NOMO-1 treated with dmso at 0.1 percent for 144 hours (cell line): ENCODE data around the gene ZIC4.
A peak's percentile ranks its signal among the peaks of the same experiment; 100 is the strongest.

Experiments used
- DNase-seq: peaks from one replicate; lab custom pipeline; 2025; ENCODE audit not compliant: unreplicated experiment; lab: John Stamatoyannopoulos, UW

Gene ZIC4

DNA sequence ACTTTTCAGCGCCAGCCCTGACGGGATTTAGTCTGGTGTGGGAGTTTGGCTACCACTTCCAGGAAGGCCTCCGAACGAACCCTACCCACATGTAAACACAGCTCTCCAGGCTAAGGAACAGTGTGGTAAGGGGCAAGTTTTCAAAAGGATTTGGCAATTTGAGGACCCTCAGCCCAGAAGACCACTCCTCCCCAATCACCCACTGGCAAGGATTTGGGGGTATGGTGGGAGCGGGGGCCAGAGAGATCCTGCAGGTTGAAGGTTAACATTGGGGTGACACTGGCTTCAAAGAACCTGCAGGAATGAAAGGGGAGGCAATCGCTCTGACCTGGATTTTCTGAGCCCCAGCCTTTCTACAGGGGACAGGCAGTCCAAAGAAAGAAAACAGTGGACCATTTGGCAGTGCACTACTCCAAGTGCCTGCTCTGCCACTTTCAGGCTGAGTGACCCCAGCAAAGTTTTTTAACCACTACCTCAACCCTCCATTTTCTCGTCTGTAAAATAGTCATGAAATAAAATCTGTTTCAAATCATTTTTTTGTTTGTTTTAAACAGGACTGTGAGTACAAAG lies 34.5 kb downstream of the ZIC4 start:
- no peak for DNase-seq

DNA sequence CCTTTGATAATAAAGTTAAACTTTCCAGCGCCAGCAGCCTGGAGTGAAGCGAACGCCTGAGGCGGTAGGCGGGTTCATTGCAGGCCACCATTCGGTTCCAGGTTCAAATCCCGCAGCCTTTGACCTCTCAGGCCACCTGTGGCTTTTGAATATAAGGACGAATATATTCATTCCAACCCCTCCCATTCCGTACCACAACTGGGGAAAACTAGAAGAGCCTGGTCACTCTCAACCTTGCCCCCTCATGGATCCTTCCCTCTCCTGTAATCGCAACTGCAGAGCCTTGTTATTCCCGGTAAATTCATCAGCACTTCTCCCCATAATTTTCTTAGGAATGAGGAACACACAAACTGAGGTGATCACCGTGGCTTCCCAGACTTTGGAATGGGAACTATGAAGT lies 35.2 kb downstream of the ZIC4 start:
- DNase-seq = no peak

DNA sequence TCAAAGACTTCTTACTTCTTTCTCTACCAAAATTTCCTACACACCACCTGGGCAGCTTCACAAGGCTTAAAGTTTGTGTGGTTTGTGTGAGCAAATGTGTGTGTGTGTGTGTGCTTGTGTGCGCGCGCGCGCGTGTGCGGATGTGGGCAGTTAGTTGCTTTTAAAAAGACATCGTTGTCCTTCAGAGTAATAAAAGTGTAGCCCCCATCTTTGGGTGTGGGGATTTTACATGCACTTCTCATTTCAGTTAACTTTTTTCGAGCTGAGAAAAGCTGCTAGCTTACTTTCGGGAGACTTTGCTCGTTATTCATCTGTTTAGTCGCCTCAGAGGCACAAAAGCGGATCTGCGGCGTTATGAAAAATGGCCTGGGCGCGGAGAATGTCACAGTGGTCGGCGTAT lies 36.0 kb downstream of the ZIC4 start:
- no peak for DNase-seq

DNA sequence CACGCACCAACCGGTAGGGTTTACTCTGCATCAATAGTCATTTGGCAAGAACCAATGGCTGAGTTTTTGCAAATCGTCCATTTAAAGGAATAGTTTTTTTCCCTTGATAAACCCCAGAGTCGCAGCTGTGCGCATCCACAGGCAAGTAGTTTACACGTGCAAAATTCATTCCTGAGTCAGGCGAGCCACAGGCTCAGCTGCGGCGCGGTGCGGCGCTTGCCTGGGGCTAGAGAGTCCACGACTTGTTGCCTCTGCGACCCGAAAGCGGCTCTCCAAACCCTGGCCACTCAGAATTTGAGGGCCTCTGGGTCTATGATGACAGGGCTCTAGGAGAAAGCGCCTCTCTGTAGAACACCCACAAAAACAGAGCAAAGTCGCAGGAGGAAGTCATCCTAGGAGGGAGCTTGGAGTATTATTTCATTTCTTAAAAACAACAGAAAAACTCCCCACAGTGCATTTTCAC lies 36.7 kb downstream of the ZIC4 start:
- DNase-seq = no peak

- DNase-seq = no peak
Observed at GRCh38 chr3:147369231-147369630, 37.1 kb downstream of the ZIC4 start.

- no peak for DNase-seq
Observed at GRCh38 chr3:147368561-147369221, 37.7 kb downstream of the ZIC4 start.

GRCh38 chr3:147368151-147368550 lies 38.2 kb downstream of the ZIC4 start:
- no peak for DNase-seq

- no peak for DNase-seq
Observed at GRCh38 chr3:147367676-147368075, 38.7 kb downstream of the ZIC4 start.

- no peak for DNase-seq
Observed at GRCh38 chr3:147365196-147366115, 40.9 kb downstream of the ZIC4 start.

- DNase-seq = no peak
Observed at GRCh38 chr3:147364771-147365170, 41.6 kb downstream of the ZIC4 start.

DNA sequence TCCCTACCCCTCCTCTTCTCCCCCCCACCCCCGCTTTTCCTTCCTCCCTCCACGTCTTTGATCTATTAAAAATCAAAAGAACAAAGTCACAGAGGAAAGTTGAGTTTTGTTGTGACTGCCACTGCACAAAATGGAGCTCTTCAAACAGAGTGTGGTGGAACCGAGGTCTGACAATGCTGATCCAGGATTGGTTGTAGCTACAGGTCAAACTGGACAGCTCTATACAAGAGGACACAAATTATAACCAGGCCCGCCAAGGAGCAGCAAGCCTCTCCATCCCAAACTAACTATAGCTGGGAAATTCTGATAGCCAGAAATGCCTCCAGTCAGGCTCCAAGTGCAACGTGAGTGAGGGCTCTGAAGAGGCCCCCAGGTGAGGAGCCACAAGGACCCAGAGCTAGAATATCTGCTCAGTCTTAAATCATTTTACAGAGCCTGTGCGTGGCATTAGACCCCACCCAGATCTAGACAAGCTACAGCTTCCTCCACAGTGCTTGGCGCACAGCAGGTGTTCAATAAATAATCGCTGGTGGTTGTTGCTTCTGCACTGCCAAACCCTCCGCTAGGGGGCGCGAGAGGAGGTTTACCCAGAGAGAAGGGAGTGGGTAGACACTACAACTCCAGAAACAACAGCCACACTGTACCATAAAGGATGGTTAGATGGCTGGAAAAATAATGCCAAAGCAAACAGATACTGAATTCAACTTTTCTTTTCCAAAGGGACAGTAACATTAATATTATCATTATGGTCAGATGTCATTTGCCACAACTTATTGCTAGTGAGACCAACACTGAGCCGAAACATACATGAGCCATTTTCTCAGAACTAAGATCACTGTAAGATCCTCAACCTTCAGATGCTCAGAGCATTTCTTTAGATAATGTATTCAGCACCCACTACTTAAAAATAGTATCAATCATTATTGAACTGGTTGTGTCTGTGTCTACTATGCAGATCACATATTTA lies 44.6 kb downstream of the ZIC4 start:
- DNase-seq = peak; percentile 7

DNA sequence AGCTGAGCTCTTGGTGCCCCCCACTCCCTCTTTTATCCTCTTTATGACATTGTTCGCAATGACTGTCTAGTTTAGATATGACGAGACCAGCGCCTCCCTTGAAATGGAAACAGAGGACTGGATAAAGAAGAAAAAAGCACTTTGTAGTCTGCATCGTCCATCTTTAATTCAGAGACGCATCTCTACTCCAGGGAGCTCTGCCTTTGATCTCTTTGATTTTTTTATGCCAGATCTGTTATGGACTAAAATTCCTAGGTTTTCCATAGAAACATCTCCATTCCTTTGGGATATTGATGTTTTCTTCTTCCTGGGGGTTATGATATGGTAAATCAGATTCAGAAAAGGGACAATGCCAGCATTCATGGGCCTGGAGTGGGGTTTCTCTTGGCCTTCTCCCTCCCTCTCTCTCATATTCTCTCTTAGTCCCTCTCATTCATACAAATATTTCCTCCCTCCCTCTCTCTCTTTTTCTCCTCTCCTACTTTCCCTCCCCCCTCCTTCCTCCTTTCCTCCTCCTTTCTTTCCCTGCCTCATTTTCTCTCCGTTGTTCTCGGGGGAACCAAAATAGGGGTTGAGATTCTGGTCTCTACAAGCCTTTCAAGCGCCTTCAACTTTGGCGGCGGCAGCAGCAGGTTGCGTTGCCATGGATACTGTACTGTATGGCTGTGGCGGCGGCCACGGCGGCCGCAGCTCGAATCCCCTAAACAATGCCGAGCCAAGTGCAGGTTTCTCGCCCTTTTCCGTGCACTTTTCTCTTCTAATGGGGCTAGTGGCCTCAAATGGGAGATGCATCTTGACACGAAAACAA lies 45.5 kb downstream of the ZIC4 start:
- DNase-seq = no peak

DNA sequence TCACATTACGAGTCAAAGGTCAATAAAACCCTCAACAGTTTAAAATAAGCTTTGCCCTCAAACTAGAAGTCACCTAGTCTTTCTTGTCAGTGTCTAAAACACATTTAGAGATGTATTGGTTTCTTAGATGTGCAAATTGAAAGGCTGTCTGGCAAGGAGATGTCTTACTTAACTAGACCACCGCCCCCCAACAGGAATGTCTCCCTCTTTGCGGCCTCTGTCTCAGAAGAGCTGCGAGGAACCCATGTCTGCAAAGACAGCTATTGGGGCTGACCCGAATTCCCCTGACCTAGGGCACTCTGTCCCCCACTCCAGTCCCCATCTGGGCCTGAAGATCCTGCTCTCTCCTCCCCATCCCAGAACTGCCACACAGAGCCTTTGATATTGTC lies 46.3 kb downstream of the ZIC4 start:
- no peak for DNase-seq

DNA sequence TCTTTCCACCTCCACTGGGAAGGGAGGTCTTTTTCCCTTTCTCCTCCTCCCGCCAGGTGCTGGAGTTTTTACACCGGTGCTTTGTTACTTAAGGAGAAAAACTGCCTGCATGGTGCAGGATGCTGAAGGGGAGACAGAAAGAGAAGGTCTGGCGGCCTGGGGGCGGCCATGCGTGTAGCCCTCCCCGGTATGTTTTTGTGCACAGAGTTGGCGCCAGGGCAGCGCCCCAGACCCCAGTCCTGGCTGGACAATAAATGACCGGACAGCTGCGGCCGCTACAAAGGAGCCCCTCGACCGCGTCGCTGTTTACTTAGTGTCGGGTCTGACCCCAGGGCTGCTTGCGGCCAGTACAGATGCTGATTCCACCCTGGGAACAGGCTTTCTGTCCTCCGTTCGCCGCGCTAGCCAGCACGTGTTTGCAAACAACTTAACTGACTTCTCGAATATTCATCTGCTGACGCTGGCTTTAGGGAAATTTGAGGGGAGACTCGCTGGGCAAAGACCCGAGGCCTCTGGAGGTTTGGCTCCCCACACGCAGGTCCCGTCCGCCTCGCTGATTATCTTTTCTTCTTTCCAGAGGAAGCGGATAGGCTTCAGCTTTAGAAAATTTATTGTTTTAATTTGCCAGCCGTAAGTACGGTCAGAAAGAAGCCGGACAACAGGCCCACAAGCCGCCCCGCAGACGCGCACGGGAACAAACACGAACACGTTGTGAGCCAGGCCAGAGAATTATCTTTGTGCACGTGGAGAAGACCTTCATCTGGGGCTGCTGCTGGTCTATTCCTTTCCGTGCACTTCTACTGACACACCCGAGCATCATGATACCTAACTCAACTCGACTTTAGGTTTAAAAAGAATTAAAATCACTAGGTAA lies 46.9 kb downstream of the ZIC4 start:
- DNase-seq = no peak

DNA sequence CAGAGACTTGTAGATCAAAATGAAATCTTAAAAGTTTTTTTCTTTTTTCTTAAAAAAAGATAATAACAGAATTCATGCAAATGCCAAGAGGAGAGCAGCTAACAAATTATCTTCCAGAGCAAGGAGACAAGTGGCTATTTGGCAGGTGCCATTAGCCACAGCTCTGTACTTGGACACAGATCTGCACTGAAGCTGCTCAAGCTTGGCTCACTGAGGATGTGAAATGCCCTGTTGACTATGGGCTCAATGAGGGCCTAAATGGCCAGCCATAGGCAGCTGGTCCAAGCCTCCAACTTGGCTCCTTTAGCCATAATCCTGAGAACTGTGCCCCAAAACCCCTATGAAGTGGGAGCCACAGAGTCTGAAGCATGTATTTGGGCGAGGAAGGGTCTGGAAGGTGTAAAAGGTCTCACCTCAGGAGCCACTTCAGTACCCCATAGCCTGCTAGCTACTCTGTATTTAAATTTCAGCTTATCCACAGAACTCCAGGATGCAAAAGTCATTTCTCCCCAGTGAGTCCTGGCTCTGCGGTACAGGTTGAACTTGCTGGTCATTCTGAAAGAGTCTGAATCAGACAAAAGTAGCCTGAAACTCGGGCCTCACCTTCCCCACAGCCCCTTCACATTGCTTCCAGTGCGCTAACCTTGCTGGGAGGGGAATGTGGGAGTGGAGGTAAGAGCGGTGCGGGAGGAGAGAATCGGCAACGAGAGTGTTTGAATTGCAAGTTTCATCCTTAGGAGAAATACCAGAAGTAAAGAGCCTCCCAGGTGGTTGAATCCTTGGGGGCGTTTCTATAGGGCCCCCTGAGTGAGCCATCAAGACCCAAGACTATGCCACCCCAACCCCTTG lies 48.0 kb downstream of the ZIC4 start:
- no peak for DNase-seq

GRCh38 chr3:147356909-147357900 lies 49.1 kb downstream of the ZIC4 start:
- no peak for DNase-seq
